Measurements from ENCODE around the gene ZNF394. TPM values are rescaled to one million over a fixed set of nuclear protein-coding genes. Genes with fewer than 3 reads are reported as not detected.
"Not testable (repeated sequence)": the region's sequence is repeated elsewhere in the genome, so short reads cannot be mapped to it uniquely, and the experiment has no call there.

Gene ZNF394
- total RNA-seq, result 20.4 and 24.2 TPM in 2 replicates

DNA sequence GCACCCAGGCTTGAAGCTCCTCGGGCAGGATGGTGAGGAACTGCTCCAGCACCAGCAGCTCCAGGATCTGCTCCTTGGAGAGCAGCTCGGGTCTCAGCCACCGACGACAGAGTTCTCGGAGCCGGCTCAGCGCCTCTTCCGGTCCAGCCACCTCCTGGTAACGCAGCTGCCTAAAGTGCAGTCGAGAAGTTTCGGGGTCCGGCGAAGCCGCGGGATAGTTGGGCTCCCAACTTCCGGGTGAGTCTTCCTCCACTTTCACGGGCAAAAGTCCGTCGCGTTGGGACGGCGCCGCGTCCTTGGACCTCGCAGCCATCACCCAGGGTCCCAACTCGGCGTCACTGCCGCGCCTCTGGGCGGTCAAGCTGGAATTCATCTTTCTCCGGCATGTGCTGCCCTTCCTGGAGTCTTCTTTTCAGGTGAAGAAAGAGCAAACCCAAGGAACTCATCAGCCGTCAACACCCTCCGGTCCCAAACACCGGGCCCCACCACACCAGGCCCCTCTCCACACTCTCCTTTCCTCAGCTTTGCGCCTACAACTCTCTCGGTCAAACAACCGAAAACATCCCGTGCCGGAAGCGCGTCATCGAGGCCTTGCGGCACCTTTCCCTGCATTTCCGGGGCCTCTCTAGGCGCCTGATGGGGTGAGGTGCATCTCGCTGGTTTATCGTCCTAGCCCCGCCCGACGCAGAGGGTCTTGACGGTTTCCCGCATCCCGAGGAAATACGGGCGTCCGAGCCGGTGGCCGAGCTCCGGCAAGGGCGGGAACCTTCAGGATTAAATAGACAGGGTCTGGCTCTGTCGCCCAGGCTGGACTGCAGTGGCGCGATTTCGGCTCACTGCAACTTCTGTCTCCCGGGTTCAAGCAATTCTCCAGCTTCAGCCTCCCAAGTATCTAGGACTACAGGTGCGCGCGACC is at the start of gene ZNF394:
Gene ZNF394 (minus strand): TSS at position 561 of the 916 bp plus-strand sequence. CDS start 188 bp downstream, at position 373.
- TF ChIP-seq, protein P1, sequence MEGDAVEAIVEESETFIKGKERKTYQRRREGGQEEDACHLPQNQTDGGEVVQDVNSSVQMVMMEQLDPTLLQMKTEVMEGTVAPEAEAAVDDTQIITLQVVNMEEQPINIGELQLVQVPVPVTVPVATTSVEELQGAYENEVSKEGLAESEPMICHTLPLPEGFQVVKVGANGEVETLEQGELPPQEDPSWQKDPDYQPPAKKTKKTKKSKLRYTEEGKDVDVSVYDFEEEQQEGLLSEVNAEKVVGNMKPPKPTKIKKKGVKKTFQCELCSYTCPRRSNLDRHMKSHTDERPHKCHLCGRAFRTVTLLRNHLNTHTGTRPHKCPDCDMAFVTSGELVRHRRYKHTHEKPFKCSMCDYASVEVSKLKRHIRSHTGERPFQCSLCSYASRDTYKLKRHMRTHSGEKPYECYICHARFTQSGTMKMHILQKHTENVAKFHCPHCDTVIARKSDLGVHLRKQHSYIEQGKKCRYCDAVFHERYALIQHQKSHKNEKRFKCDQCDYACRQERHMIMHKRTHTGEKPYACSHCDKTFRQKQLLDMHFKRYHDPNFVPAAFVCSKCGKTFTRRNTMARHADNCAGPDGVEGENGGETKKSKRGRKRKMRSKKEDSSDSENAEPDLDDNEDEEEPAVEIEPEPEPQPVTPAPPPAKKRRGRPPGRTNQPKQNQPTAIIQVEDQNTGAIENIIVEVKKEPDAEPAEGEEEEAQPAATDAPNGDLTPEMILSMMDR (IDR thresholded peaks at IDR 0.05; ENCODE audit: insufficient read depth, low read length, severe bottlenecking), result no peak
- peak; percentile 77 for DNase-seq (ENCODE audit: low read depth)
- FAIRE-seq, result no peak

DNA sequence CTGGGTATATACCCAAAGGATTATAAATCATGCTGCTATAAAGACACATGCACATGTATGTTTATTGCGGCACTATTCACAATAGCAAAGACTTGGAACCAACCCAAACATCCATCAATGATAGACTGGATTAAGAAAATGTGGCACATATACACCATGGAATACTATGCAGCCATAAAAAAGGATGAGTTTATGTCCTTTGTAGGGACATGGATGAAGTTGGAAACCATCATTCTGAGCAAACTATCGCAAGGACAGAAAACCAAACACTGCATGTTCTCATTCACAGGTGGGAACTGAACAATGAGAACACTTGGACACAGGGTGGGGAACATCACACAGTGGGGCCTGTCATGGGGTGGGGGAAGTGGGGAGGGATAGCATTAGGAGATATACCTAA is 49.5 kb upstream of the ZNF394 start:
- H3K4me3 ChIP-seq (ENCODE audit: low read depth, low read length); FAIRE-seq; H3K36me3 ChIP-seq (ENCODE audit: control insufficient read depth, insufficient read depth, low read length); H3K27me3 ChIP-seq (ENCODE audit: control insufficient read depth, insufficient read depth, low read length); DNase-seq (ENCODE audit: low read depth): not testable (repeated sequence)

More for the DNA sequence above, at the start of gene ZNF394:
- H3K4me3 ChIP-seq (ENCODE audit: low read depth, low read length), result peak within 1 kb of the TSS; percentile 97
- peaks cover 11% of the 10 kb centered on the region for H3K36me3 ChIP-seq (ENCODE audit: control insufficient read depth, insufficient read depth, low read length)
- no peaks in the 10 kb centered on the region for H3K27me3 ChIP-seq (ENCODE audit: control insufficient read depth, insufficient read depth, low read length)

DNA sequence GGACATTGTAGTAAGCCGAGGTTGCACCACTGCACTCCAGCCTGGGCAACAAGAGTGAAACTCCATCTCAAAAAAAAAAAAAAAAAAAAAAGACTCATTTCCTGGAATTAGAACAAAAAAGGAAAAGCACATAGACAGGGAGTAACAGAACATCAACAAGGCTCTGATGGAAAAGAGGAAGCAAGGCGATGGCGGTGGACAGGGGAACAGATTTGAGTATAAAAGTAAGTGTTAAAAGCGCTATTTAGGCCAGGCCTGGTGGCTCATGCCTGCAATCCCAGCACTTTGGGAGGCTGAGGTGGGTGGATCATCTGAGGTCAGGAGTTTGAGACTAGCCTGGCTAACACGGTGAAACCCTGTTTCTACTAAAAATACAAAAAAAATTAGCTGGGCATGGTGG is 45.2 kb upstream of the ZNF394 start:
- not testable (repeated sequence) for H3K4me3 ChIP-seq (ENCODE audit: low read depth, low read length); H3K27me3 ChIP-seq (ENCODE audit: control insufficient read depth, insufficient read depth, low read length); H3K36me3 ChIP-seq (ENCODE audit: control insufficient read depth, insufficient read depth, low read length); DNase-seq (ENCODE audit: low read depth); FAIRE-seq

DNA sequence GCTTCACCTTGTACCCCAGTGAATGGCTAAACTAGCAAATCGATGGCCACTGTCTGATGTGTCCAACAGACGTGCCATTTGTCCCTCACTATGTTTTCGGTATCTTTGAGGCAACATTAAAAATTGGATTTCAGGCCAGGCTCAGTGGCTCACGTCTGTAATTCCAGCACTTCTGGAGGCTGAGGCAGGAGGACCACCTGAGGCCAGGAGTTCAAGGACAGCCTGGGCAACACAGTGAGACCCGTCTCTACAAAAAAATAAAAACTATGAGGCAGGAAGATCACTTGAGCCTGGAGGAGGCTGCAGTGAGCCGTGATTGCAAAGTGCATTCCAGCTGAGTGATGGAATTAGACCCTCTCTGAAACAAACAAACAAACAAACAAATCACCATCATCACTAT is 43.8 kb upstream of the ZNF394 start:
- no peaks in the 10 kb centered on the region for H3K36me3 ChIP-seq (ENCODE audit: control insufficient read depth, insufficient read depth, low read length)
- no peak overlapping the region for H3K4me3 ChIP-seq (ENCODE audit: low read depth, low read length)
- H3K27me3 ChIP-seq (ENCODE audit: control insufficient read depth, insufficient read depth, low read length), result no peaks in the 10 kb centered on the region
- FAIRE-seq, result no peak
- TF ChIP-seq, protein P1 (IDR thresholded peaks at IDR 0.05; ENCODE audit: insufficient read depth, low read length, severe bottlenecking), result no peak
- DNase-seq (ENCODE audit: low read depth), result no peak

DNA sequence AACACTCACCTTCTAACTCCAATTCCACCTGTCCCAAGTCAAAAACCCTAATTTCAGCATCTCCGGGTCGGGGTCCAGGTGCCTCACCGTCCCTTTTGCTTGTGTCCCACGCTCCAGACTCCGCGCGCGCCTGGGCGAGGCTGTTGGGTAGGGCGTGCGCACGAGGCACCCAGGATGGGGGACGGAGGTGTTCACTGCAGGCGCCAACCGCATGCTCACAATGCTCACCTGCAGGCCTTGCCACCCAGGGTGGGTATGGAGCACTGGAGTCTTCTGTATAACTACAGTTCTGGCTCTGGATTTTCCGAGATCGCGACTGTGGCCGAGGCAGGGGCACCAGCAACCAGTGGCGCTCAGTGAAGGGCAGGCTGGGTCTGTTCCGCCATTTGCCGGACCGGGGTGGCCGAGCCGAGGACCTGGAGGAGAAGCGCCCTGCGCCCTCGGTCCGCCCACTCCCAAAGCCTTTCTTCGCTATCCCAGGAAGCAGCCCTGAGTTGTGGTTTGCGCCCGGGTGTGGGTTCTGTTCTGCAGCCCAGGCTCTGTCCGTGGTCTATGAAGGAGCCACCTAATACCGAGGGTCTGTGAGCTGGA is 43.1 kb upstream of the ZNF394 start:
- TF ChIP-seq, protein P1 (IDR thresholded peaks at IDR 0.05; ENCODE audit: insufficient read depth, low read length, severe bottlenecking), result no peak
- H3K36me3 ChIP-seq (ENCODE audit: control insufficient read depth, insufficient read depth, low read length), result no peaks in the 10 kb centered on the region
- FAIRE-seq (no peak), DNase-seq (ENCODE audit: low read depth) (no peak)
- no peak overlapping the region for H3K4me3 ChIP-seq (ENCODE audit: low read depth, low read length)
- H3K27me3 ChIP-seq (ENCODE audit: control insufficient read depth, insufficient read depth, low read length), result no peaks in the 10 kb centered on the region

DNA sequence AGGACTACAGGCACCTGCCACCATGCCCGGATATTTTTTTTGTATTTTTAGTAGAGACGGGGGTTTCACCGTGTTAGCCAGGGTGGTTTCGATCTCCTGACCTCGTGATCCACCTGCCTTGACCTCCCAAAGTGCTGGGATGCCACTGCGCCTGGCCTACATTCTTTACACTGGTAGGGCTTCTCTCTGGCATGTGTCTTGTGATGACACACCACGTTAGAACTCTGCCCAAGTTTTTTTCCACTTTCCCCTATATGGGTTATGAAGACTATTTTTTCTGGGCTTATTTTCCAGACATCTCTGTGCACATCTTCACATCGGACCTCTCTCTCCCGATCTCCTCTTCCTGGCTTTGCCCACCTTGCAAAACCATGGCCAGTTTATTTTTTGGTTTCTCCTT is 41.1 kb upstream of the ZNF394 start:
- DNase-seq (ENCODE audit: low read depth) (no peak), FAIRE-seq (no peak)
- TF ChIP-seq, protein P1 (IDR thresholded peaks at IDR 0.05; ENCODE audit: insufficient read depth, low read length, severe bottlenecking), result no peak
- H3K36me3 ChIP-seq (ENCODE audit: control insufficient read depth, insufficient read depth, low read length), result no peaks in the 10 kb centered on the region
- no peaks in the 10 kb centered on the region for H3K27me3 ChIP-seq (ENCODE audit: control insufficient read depth, insufficient read depth, low read length)
- H3K4me3 ChIP-seq (ENCODE audit: low read depth, low read length), result no peak overlapping the region

All from bronchial epithelial cell (primary cell).